GM23338 (cell line): ENCODE data around the gene BAG5.

Experiments
- CREB1 ChIP-seq: fragments of 250-450 bp; sonication (Bioruptor Pico); IDR thresholded peaks from 2 replicates; pipeline ENCODE4 v1.5.0; 2020; ENCODE audit warnings: low read depth, mild to moderate bottlenecking, moderate library complexity
- CTCF ChIP-seq, 2 experiments: fragments of 200-600 bp in 1 of 2; sonication (generic) in 1 of 2; conservative IDR thresholded peaks; 2 replicates each; pipeline versions ENCODE4 v1.5.1 to v1.6.1; 2016 to 2017; ENCODE audit warnings: antibody characterized with exemption in 2 of 2, low read depth in 2 of 2, mild to moderate bottlenecking in 2 of 2, moderate library complexity in 1 of 2
- EZH2 ChIP-seq: fragments of 200-600 bp; sonication (generic); IDR thresholded peaks from one replicate; pipeline ENCODE4 v1.8.0; 2017; ENCODE audit warnings: antibody characterized with exemption, mild to moderate bottlenecking, low read depth; ENCODE audit not compliant: unreplicated experiment
- EZH2phosphoT487 ChIP-seq: fragments of 200-600 bp; sonication (generic); IDR thresholded peaks from one replicate; pipeline ENCODE4 v1.8.1; 2018; ENCODE audit warnings: antibody characterized with exemption; ENCODE audit not compliant: unreplicated experiment
- NANOG ChIP-seq: IDR thresholded peaks from 2 replicates; pipeline ENCODE4 v1.6.1; 2016; ENCODE audit warnings: antibody characterized with exemption, borderline replicate concordance
- POLR2AphosphoS5 ChIP-seq: IDR thresholded peaks from 2 replicates; pipeline ENCODE4 v1.6.1; 2016; ENCODE audit warnings: antibody characterized with exemption, low read depth
- REST ChIP-seq: IDR thresholded peaks from one replicate; pipeline ENCODE4 v1.6.1; 2018; ENCODE audit warnings: antibody characterized with exemption; ENCODE audit not compliant: unreplicated experiment
- ZNF331 ChIP-seq: fragments of 250-450 bp; sonication (Bioruptor Pico); IDR thresholded peaks from 2 replicates; pipeline ENCODE4 v1.5.0; 2020; ENCODE audit warnings: low read depth, mild to moderate bottlenecking, moderate library complexity

GRCh38 chr14:103539056-103539825 is 23.2 kb downstream of the BAG5 start:
- TF ChIP-seq EZH2 (no peak), CTCF (conservative IDR thresholded peaks at IDR 0.05; ENCODE audit: low read depth in 2 of 2) (peak in 1 of 2 experiments; percentile 37; a peak in 2 of 4 replicates), CREB1 (CRISPR knock-in tag) (no peak), POLR2AphosphoS5 (no peak), REST (no peak), NANOG (no peak), ZNF331 (CRISPR knock-in tag) (no peak), EZH2phosphoT487 (no peak)
